ENCODE results near the gene KCTD19. TPM values are rescaled to one million over a fixed set of nuclear protein-coding genes. Genes with fewer than 3 reads are reported as not detected.

Gene KCTD19
- total RNA-seq, 3 donors from 2014 or later: 0.05 TPM; not detected in 2

DNA sequence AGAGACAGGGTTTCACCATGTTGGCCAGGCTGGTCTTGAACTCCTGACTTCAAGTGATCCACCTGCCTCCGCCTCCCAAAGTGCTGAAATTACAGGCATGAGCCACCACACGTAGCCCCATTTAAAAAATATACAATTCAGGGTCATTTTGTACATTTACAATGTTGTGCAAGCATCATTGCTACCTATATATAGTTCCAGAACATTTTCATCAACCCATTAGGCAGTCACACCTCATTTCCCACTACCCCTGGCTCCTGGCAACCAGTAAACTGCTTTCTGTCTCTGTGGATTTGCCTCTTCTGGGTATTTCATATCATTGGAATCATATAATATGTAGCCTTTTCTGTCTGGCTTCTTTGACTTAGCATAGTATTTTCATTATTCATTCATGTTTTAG lies 6.8 kb upstream of the KCTD19 start:
- no peaks in the 10 kb centered on the region for H3K9me3 ChIP-seq
- DNase-seq: no peak
- no peak overlapping the region for H3K4me3 ChIP-seq
- no peak for ATAC-seq
- intact Hi-C loops (cut with DNase I, micrococcal nuclease): no loop called here
- TF ChIP-seq, protein P1, sequence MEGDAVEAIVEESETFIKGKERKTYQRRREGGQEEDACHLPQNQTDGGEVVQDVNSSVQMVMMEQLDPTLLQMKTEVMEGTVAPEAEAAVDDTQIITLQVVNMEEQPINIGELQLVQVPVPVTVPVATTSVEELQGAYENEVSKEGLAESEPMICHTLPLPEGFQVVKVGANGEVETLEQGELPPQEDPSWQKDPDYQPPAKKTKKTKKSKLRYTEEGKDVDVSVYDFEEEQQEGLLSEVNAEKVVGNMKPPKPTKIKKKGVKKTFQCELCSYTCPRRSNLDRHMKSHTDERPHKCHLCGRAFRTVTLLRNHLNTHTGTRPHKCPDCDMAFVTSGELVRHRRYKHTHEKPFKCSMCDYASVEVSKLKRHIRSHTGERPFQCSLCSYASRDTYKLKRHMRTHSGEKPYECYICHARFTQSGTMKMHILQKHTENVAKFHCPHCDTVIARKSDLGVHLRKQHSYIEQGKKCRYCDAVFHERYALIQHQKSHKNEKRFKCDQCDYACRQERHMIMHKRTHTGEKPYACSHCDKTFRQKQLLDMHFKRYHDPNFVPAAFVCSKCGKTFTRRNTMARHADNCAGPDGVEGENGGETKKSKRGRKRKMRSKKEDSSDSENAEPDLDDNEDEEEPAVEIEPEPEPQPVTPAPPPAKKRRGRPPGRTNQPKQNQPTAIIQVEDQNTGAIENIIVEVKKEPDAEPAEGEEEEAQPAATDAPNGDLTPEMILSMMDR (IDR thresholded peaks at IDR 0.05): no peak
- H3K4me1 ChIP-seq (ENCODE audit: low read depth): peaks cover 2% of the 10 kb centered on the region
- no peaks in the 10 kb centered on the region for H3K36me3 ChIP-seq (ENCODE audit: low read depth)

DNA sequence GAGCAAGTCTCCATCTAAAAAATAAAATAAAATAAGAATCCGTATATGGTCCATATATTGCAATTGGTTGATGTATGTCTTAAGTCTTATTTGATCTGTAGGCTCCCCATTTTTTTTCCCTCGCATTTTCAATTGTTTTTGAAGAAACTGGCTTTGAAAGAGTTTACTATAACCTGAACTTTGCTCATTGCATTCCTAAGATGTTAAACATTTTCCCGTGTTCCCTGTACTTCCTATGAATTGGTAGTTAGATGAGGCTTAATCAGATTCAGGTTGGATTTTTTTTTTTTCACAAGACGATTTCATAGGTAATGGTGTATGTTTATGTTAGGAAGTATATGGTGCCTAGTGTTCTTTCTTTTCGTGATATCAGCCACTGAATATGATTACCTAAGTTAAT lies 3.4 kb upstream of the KCTD19 start:
- intact Hi-C loops (cut with DNase I, micrococcal nuclease): no loop called here
- Histone ChIP-seq H3K4me3 (no peak overlapping the region), H3K36me3 (ENCODE audit: low read depth) (no peaks in the 10 kb centered on the region), H3K9me3 (no peaks in the 10 kb centered on the region), H3K4me1 (ENCODE audit: low read depth) (peaks cover 8% of the 10 kb centered on the region)
- no peak for DNase-seq
- TF ChIP-seq, protein P1 (IDR thresholded peaks at IDR 0.05): no peak
- no peak for ATAC-seq

DNA sequence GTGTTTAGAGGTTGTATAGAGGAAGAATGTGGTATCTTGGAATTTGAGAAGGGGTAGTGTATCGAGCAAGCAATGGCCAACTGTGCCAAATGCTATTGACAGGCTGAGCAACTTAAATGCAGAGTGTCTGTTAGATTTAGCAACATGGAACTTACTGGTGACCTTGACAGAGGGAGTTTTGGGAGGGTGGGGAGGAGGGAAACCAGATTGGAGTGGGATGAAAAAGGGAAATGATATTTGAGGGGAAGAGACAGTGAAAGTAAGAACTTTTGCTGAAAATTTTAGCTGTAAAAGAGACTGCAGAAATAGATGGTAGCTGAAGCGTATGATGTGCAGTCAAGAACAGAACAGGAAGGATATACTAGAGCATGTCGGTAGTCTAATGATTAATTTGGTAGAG lies 1.2 kb upstream of the KCTD19 start:
- TF ChIP-seq, protein P1 (IDR thresholded peaks at IDR 0.05): no peak
- Histone ChIP-seq H3K4me1 (ENCODE audit: low read depth) (peaks cover 8% of the 10 kb centered on the region), H3K36me3 (ENCODE audit: low read depth) (no peaks in the 10 kb centered on the region), H3K9me3 (no peaks in the 10 kb centered on the region), H3K4me3 (no peak overlapping the region)
- intact Hi-C loops (cut with DNase I, micrococcal nuclease): no loop called here
- no peak for DNase-seq
- ATAC-seq: no peak

DNA sequence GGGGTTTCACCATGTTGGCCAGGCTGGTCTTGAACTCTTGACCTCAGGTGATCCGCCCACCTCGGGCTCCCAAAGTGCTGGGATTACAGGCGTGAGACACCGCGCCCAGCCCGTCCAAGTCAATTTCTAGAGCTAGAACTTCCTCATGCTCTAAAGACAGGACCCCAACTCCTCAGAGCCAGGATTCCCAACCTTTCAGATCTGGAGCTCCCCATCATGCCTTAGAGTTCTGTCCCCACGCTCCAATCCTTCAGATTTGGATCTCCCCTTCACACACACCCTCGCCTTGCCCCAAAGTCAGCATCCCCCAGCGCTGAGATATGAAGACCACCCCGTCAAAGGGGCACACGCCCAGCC lies 448 bp downstream of the KCTD19 start:
- H3K4me1 ChIP-seq (ENCODE audit: low read depth): peaks cover 8% of the 10 kb centered on the region
- no peak overlapping the region for H3K4me3 ChIP-seq
- TF ChIP-seq, protein P1 (IDR thresholded peaks at IDR 0.05): no peak
- ATAC-seq (peak; percentile 6), DNase-seq (no peak)
- H3K9me3 ChIP-seq: no peaks in the 10 kb centered on the region
- no peaks in the 10 kb centered on the region for H3K36me3 ChIP-seq (ENCODE audit: low read depth)
- intact Hi-C loops (cut with DNase I, micrococcal nuclease): no loop called here

DNA sequence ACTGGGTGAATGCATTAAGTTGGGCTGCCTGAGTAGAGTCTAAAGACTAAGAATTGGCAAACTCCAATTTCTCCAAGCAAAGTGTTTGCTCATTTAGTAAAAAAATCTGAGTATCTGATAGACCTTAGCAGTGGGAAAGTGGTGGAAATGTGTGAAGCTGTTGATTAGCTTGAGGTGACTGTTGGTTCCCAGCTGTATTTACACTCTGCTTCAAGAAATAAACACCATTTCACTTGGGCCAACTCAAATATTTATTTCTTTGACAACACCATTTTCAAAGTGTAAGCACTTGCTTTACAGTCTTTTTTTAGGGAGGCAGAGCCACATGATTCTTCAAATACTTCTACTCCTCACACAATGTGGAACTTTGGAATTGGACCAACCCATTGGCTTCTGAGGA lies 8.7 kb downstream of the KCTD19 start:
- Histone ChIP-seq H3K36me3 (ENCODE audit: low read depth) (no peaks in the 10 kb centered on the region), H3K4me1 (ENCODE audit: low read depth) (no peaks in the 10 kb centered on the region), H3K4me3 (no peak overlapping the region), H3K9me3 (no peaks in the 10 kb centered on the region)
- no peak for DNase-seq
- TF ChIP-seq, protein P1 (IDR thresholded peaks at IDR 0.05): no peak
- ATAC-seq: no peak
- intact Hi-C loops (cut with DNase I, micrococcal nuclease): no loop called here

DNA sequence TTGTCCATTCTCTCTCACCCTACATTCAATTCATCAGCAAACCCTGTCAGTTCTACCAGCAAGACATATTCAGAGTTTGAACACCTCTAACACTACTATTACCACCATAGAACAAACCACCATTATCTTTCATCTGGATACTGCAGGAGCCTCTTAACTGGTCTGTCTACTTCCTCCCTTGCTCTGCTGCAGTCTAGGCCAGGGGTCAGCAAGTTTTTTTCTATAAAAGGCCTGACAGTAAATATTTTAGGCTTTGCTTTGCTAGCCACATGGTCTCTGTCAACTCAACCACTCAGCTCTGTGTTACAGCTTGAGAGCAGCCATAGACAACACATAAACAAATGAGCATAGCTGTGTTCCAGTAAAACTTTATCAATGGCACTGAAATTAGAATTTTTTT lies 13.8 kb downstream of the KCTD19 start:
- Histone ChIP-seq H3K36me3 (ENCODE audit: low read depth) (no peaks in the 10 kb centered on the region), H3K4me3 (no peak overlapping the region), H3K4me1 (ENCODE audit: low read depth) (no peaks in the 10 kb centered on the region), H3K9me3 (no peaks in the 10 kb centered on the region)
- DNase-seq (no peak), ATAC-seq (peak; percentile 12)
- intact Hi-C loops (cut with DNase I, micrococcal nuclease): no loop called here
- TF ChIP-seq, protein P1 (IDR thresholded peaks at IDR 0.05): no peak

Measured in mucosa of descending colon (tissue), 3 donors.